Cardiac fibroblast (primary cell): Measurements from ENCODE around the gene ZDHHC1.

ENCODE experiments used
- DNase-seq, 2 donors: peaks; one replicate each; pipeline versions ENCODE4 v3.0.0 to v3.0.0-alpha.2; 2010; ENCODE audit warnings: low read depth in 2 of 2
- H3K4me3 ChIP-seq, 2 donors: replicated peaks in 1 of 2; 1 replicate in 1 of 2; 2 replicates in 1 of 2; pipeline ENCODE4 v1.5.1; 2011; ENCODE audit warnings: low read depth in 2 of 2, low read length in 2 of 2, mild to moderate bottlenecking in 2 of 2, moderate library complexity in 1 of 2
- CTCF ChIP-seq: IDR thresholded peaks from one replicate; pipeline ENCODE4 v1.5.1; 2011; ENCODE audit warnings: low read depth, mild to moderate bottlenecking, low read length, inconsistent platforms

Gene ZDHHC1

GRCh38 chr16:67460961-67461360, 44.7 kb upstream of the ZDHHC1 start:
- DNase-seq, result no peak
- H3K4me3 ChIP-seq, result no peak overlapping the region
- no peak for TF ChIP-seq CTCF

GRCh38 chr16:67460168-67460567, 43.9 kb upstream of the ZDHHC1 start:
- no peak for TF ChIP-seq CTCF
- no peak for DNase-seq
- H3K4me3 ChIP-seq, result no peak overlapping the region

- DNase-seq, result no peak
- H3K4me3 ChIP-seq, result no peak overlapping the region
- no peak for TF ChIP-seq CTCF
Observed at GRCh38 chr16:67459861-67460150, 43.5 kb upstream of the ZDHHC1 start.

- peak in 1 of 2 donors; percentile 38 for DNase-seq
- no peak for TF ChIP-seq CTCF
- H3K4me3 ChIP-seq, result no peak overlapping the region
Observed at GRCh38 chr16:67459066-67459860, 43.0 kb upstream of the ZDHHC1 start.

GRCh38 chr16:67458121-67458641, 41.9 kb upstream of the ZDHHC1 start:
- TF ChIP-seq CTCF, result no peak
- no peak for DNase-seq
- H3K4me3 ChIP-seq, result no peak overlapping the region

GRCh38 chr16:67457611-67458010, 41.3 kb upstream of the ZDHHC1 start:
- no peak for TF ChIP-seq CTCF
- H3K4me3 ChIP-seq, result no peak overlapping the region
- DNase-seq, result no peak
